ENCODE data around the gene PLCB3. TPM values are rescaled to one million over a fixed set of nuclear protein-coding genes. Genes with fewer than 3 reads are reported as not detected.

Gene PLCB3
- total RNA-seq, 4 donors from 2014 or later, result 64.5 to 115 (median 91.2) TPM

- H3K9me3 ChIP-seq, result no peaks in the 10 kb centered on the region
- in situ Hi-C loops (cut with MboI; ENCODE audit: low pct_ligation_motif_present in 1 of 4, low pct_unique_long_range_greater_than_20kb in 1 of 4, low sequenced_read_pairs in 3 of 4), result no loop called here
- no peak overlapping the region for H3K27ac ChIP-seq
- H3K27me3 ChIP-seq, result no peaks in the 10 kb centered on the region
- WGBS, 2 donors (ENCODE audit: low coverage in 1 of 2), result 90 to 95% methylated on average over 2 to 9 of the region's 18 CpGs
- TF ChIP-seq, protein P1, sequence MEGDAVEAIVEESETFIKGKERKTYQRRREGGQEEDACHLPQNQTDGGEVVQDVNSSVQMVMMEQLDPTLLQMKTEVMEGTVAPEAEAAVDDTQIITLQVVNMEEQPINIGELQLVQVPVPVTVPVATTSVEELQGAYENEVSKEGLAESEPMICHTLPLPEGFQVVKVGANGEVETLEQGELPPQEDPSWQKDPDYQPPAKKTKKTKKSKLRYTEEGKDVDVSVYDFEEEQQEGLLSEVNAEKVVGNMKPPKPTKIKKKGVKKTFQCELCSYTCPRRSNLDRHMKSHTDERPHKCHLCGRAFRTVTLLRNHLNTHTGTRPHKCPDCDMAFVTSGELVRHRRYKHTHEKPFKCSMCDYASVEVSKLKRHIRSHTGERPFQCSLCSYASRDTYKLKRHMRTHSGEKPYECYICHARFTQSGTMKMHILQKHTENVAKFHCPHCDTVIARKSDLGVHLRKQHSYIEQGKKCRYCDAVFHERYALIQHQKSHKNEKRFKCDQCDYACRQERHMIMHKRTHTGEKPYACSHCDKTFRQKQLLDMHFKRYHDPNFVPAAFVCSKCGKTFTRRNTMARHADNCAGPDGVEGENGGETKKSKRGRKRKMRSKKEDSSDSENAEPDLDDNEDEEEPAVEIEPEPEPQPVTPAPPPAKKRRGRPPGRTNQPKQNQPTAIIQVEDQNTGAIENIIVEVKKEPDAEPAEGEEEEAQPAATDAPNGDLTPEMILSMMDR (IDR thresholded peaks at IDR 0.05), result no peak
- no peak for TF ChIP-seq POLR2AphosphoS5 (IDR thresholded peaks at IDR 0.05)
- TF ChIP-seq EP300 (IDR thresholded peaks at IDR 0.05; ENCODE audit: low read depth), result no peak
- no peak for TF ChIP-seq POLR2A (IDR thresholded peaks at IDR 0.05)
- no peak overlapping the region for H3K4me3 ChIP-seq
- H3K4me1 ChIP-seq, result no peaks in the 10 kb centered on the region
- intact Hi-C loops (cut with DNase I; ENCODE audit: low total_unique reads), result no loop called here
- DNase-seq, result no peak
- peaks cover 0 to 25% (median 3%) of the 10 kb centered on the region in 4 donors for H3K36me3 ChIP-seq
Measured at GRCh38 chr11:64261556-64262080, 10.3 kb downstream of the PLCB3 start.

DNA sequence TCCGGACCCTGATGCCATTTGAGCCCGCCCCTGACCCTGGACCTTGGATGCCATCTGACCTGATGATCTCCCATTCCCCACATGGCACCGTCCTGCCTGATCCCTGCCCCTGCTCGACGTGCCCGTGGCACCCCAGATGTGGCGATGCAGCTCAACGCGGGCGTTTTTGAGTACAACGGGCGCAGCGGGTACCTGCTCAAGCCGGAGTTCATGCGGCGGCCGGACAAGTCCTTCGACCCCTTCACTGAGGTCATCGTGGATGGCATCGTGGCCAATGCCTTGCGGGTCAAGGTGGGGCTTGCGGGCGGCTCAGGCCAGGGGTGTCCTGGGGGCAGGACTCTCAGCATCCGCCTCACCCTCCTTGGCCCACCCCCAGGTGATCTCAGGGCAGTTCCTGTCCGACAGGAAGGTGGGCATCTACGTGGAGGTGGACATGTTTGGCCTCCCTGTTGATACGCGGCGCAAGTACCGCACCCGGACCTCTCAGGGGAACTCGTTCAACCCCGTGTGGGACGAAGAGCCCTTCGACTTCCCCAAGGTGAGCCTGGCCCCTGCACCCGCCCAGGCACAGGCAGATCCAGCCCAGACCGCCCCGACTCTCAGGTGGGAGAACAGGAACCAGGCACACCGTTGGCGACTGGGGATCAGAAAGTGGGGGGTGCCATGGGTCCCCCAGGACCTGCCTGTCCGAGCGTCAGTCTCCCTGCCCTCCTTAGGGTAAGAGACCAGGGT lies 11.1 kb downstream of the PLCB3 start:
- intact Hi-C loops (cut with DNase I; ENCODE audit: low total_unique reads), result no loop called here
- Histone ChIP-seq H3K27ac (no peak overlapping the region), H3K9me3 (no peaks in the 10 kb centered on the region), H3K27me3 (no peaks in the 10 kb centered on the region), H3K36me3 (peaks cover 0 to 24% (median 3%) of the 10 kb centered on the region in 4 donors), H3K4me3 (no peak overlapping the region), H3K4me1 (peaks cover 0 to 6% (median 5%) of the 10 kb centered on the region in 4 donors)
- no peak for DNase-seq
- WGBS, 2 donors (ENCODE audit: low coverage in 1 of 2), result 91 to 93% methylated on average over 14 to 37 of the region's 42 CpGs
- TF ChIP-seq, protein P1 (IDR thresholded peaks at IDR 0.05), result no peak
- no peak for TF ChIP-seq EP300 (IDR thresholded peaks at IDR 0.05; ENCODE audit: low read depth)
- in situ Hi-C loops (cut with MboI; ENCODE audit: low pct_ligation_motif_present in 1 of 4, low pct_unique_long_range_greater_than_20kb in 1 of 4, low sequenced_read_pairs in 3 of 4), result no loop called here

DNA sequence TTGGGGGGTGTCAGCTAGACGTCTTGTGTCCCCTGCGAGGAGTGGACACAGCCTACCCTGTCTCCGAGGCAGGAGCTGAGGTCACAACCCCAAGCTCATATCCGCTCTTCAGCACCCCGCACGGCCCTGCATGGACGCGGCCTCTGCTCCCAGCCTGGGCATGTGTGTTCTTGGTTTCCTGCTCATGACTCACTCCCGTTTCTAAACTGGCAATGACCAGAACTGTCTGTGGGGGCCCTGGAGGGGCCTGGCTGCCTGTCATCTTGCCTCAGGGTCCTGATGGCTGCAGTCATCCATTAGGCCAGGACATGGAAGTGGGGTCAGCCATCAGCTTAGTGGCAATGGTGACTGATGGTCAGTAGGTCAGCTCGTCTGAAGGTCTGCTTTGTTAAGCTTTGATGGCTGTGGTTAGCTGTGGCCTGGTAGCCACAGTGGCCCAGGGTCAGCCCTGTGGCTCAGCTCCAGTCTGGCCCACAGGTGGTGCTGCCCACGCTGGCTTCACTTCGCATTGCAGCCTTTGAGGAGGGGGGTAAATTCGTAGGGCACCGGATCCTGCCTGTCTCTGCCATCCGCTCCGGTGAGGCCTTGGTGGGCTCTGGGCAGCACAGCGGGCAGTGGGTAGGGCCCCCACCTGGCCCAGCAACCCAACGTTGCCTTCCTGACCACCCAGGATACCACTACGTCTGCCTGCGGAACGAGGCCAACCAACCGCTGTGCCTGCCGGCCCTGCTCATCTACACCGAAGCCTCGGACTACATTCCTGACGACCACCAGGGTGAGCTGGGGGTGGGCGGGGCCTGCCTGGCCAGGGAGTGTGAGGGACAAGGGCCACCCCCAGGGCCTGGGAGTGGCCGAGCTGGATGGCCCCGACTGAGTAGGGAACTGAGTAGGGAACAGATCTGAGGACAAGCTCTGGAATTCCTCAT lies 12.0 kb downstream of the PLCB3 start:
- Histone ChIP-seq H3K27me3 (no peaks in the 10 kb centered on the region), H3K4me1 (peaks cover 1 to 15% (median 12%) of the 10 kb centered on the region in 4 donors), H3K4me3 (no peak overlapping the region), H3K36me3 (peaks cover 0 to 24% (median 3%) of the 10 kb centered on the region in 4 donors), H3K9me3 (no peaks in the 10 kb centered on the region), H3K27ac (no peak overlapping the region)
- intact Hi-C loops (cut with DNase I; ENCODE audit: low total_unique reads) (no loop called here), in situ Hi-C loops (cut with MboI; ENCODE audit: low pct_ligation_motif_present in 1 of 4, low pct_unique_long_range_greater_than_20kb in 1 of 4, low sequenced_read_pairs in 3 of 4) (no loop called here)
- no peak for DNase-seq
- 73 to 88% methylated on average over 8 to 20 of the region's 29 CpGs for WGBS, 2 donors (ENCODE audit: low coverage in 1 of 2)
- TF ChIP-seq EP300 (IDR thresholded peaks at IDR 0.05; ENCODE audit: low read depth) (no peak), POLR2A (IDR thresholded peaks at IDR 0.05) (no peak), POLR2AphosphoS5 (IDR thresholded peaks at IDR 0.05) (no peak)
- TF ChIP-seq, protein P1 (IDR thresholded peaks at IDR 0.05), result no peak

DNA sequence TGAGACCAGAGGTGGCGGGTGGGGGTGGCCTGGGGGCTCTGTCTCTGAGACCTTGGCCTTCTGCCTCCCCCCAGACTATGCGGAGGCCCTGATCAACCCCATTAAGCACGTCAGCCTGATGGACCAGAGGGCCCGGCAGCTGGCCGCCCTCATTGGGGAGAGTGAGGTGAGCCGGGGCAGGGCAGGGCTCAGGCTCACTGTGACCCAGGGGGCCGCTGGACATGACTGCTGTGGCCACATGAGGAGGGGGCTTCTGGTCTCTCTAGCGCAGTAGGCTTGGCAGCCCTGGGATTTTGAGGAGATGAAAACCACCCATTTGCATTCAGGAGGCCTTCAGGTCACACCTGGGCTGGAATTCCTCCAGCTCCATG lies 12.6 kb downstream of the PLCB3 start:
- H3K9me3 ChIP-seq, result no peaks in the 10 kb centered on the region
- intact Hi-C loops (cut with DNase I; ENCODE audit: low total_unique reads) (no loop called here), in situ Hi-C loops (cut with MboI; ENCODE audit: low pct_ligation_motif_present in 1 of 4, low pct_unique_long_range_greater_than_20kb in 1 of 4, low sequenced_read_pairs in 3 of 4) (no loop called here)
- H3K4me3 ChIP-seq, result no peak overlapping the region
- TF ChIP-seq POLR2A (IDR thresholded peaks at IDR 0.05), result no peak
- TF ChIP-seq, protein P1 (IDR thresholded peaks at IDR 0.05), result no peak
- TF ChIP-seq POLR2AphosphoS5 (IDR thresholded peaks at IDR 0.05), result no peak
- TF ChIP-seq EP300 (IDR thresholded peaks at IDR 0.05; ENCODE audit: low read depth), result no peak
- H3K27ac ChIP-seq, result no peak overlapping the region
- H3K4me1 ChIP-seq, result peaks cover 8 to 21% (median 18%) of the 10 kb centered on the region in 4 donors
- whole genome bisulfite sequencing, 2 donors (ENCODE audit: low coverage in 1 of 2), result 92% methylated on average over 8 of the region's 8 CpGs; no CpG with 5 or more reads in 1 of the 2 donors
- H3K36me3 ChIP-seq, result peaks cover 0 to 18% (median 3%) of the 10 kb centered on the region in 4 donors
- H3K27me3 ChIP-seq, result no peaks in the 10 kb centered on the region
- no peak for DNase-seq
